Body of pancreas (tissue), 4 donors: ENCODE results near the gene KIRREL3.

ENCODE experiments used
- POLR2A ChIP-seq, 3 donors: fragments of 450-650 bp; IDR thresholded peaks; one replicate each; pipeline ENCODE4 v1.6.1; 2016; ENCODE audit warnings: antibody characterized with exemption in 3 of 3, mild to moderate bottlenecking in 2 of 3
- TF ChIP-seq, protein P1 (sequence below), 7 experiments: fragments of 450-650 bp in 4 of 7; fragments of 200-600 bp in 3 of 7; sonication (generic) in 3 of 7; IDR thresholded peaks; one replicate each; pipeline ENCODE4 v1.5.1; 2016 to 2019; ENCODE audit warnings: antibody characterized with exemption in 7 of 7

DNA sequence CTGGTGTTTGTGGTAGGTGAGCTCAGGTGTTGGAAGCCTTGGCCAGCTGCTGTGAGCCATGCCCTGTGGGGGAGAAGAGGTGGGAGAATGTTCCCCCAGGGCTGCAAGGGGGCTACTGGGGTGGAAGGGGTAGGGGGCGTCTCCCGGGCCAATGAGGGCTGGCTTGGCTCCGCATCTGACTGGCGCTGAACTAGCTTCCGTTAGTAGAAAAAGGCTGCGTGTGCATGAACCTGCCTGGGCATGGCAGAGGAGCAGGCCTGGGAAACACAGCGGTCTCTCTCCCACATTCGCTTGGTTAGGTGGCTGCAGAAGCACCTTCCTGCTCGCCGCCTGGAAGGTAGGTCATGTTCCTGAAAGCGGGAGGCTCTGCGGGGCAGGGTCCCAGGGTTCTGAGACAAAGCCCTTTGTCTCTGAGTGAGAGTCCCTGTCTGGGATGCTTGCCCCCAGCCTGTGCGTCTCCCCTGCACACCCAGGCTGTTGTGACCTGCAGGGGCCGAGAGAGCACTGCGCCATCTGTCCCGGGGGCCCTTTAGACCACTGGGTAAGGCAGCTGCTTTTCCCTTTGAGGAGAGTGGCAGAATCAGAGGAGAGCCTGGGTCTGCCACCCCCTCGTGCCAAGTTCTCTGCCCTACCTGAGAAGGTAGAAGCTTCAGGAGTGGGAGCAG lies 466.3 kb downstream of the KIRREL3 start:
- TF ChIP-seq, protein P1, sequence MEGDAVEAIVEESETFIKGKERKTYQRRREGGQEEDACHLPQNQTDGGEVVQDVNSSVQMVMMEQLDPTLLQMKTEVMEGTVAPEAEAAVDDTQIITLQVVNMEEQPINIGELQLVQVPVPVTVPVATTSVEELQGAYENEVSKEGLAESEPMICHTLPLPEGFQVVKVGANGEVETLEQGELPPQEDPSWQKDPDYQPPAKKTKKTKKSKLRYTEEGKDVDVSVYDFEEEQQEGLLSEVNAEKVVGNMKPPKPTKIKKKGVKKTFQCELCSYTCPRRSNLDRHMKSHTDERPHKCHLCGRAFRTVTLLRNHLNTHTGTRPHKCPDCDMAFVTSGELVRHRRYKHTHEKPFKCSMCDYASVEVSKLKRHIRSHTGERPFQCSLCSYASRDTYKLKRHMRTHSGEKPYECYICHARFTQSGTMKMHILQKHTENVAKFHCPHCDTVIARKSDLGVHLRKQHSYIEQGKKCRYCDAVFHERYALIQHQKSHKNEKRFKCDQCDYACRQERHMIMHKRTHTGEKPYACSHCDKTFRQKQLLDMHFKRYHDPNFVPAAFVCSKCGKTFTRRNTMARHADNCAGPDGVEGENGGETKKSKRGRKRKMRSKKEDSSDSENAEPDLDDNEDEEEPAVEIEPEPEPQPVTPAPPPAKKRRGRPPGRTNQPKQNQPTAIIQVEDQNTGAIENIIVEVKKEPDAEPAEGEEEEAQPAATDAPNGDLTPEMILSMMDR (IDR thresholded peaks at IDR 0.05): no peak
- no peak for TF ChIP-seq POLR2A (IDR thresholded peaks at IDR 0.05)
